HCT116 (cell line): ENCODE results near the gene KIR3DL2. TPM values are rescaled to one million over a fixed set of nuclear protein-coding genes. Genes with fewer than 3 reads are reported as not detected.

ENCODE experiments used
- ATAC-seq: fragments of 200-7000 bp; cut with Tn5 transposase; 2 replicates; pipeline ENCODE4 v1.9.1; 2020; ENCODE audit warnings: mild to moderate bottlenecking, moderate library complexity
- BruUV-seq: library from RNA; stranded (reverse); fragments of 400-500 nt; replicated peaks from 2 replicates; lab custom pipeline; 2021; lab: Mats Ljungman, UMichigan
- CTCF ChIA-PET: fragments of 300-600 bp; sonication (Branson Sonifier 250); formaldehyde crosslinking; loops from one replicate; lab custom pipeline; 2021; ENCODE audit warnings: antibody characterized with exemption; lab: Charles Lee
- POLR2A ChIA-PET: fragments of 300-600, 350-600 bp; sonication (Branson Sonifier 250); formaldehyde crosslinking; loops from one replicate; lab custom pipeline; 2021; ENCODE audit warnings: antibody characterized with exemption; lab: Charles Lee
- RAD21 ChIA-PET, 2 experiments: fragments of 300-600 bp; sonication (Branson Sonifier 250); formaldehyde crosslinking; loops; one replicate each; lab custom pipeline; 2023; ENCODE audit warnings: low total read pairs in 2 of 2; ENCODE audit not compliant: uncharacterized antibody in 2 of 2, unreplicated experiment in 2 of 2, low non-redundant PET in 1 of 2; lab: Charles Lee
- DNase-seq: peaks from one replicate; pipeline ENCODE4 v3.0.0-alpha.2; 2010; ENCODE audit warnings: low read depth, low spot score
- H2AFZ ChIP-seq: fragments of 200-600 bp; shearing (Covaris generic), sonication (generic); 2 replicates; pipeline ENCODE4 v1.6.1; 2017; ENCODE audit warnings: low read depth, mixed run types, mixed read lengths, antibody characterized with exemption, low read length; ENCODE audit not compliant: poor library complexity, severe bottlenecking
- H3K27ac ChIP-seq: 2 replicates; pipeline ENCODE4 v1.5.1; 2012; ENCODE audit warnings: low read depth, low read length
- H3K27me3 ChIP-seq: fragments of 200-600 bp; sonication (generic); 2 replicates; pipeline ENCODE4 v1.6.1; 2016; ENCODE audit warnings: mixed run types, low read length, mixed read lengths; ENCODE audit not compliant: insufficient read depth
- H3K36me3 ChIP-seq, 2 experiments: fragments of 200-500 bp in 1 of 2; fragments of 200-600 bp in 1 of 2; sonication (Bioruptor generic) in 1 of 2; sonication (generic) in 1 of 2; 2 replicates each; pipeline versions ENCODE4 v1.5.1 to v1.6.1; 2014 to 2016; ENCODE audit warnings: low read length in 2 of 2, inconsistent platforms in 1 of 2, mixed read lengths in 1 of 2, mixed run types in 1 of 2; ENCODE audit not compliant: insufficient read depth in 2 of 2, control insufficient read depth in 1 of 2
- H3K4me1 ChIP-seq, 2 experiments: fragments of 200-600 bp in 1 of 2; sonication (generic) in 1 of 2; 2 replicates each; pipeline versions ENCODE4 v1.5.1 to v1.6.1; 2012 to 2017; ENCODE audit warnings: low read length in 2 of 2, inconsistent platforms in 1 of 2, mild to moderate bottlenecking in 1 of 2, mixed read lengths in 1 of 2, mixed run types in 1 of 2, moderate library complexity in 1 of 2; ENCODE audit not compliant: insufficient read depth in 2 of 2, control insufficient read depth in 1 of 2
- H3K4me2 ChIP-seq: fragments of 200-600 bp; sonication (generic); 2 replicates; pipeline ENCODE4 v1.6.1; 2017; ENCODE audit warnings: mixed run types, low read length, mixed read lengths
- H3K4me3 ChIP-seq, 2 experiments: fragments of 200-600 bp in 1 of 2; sonication (generic) in 1 of 2; replicated peaks in 1 of 2; 2 replicates each; pipeline ENCODE4 v1.5.1; 2011 to 2016; ENCODE audit warnings: low read length in 2 of 2, control low read depth in 1 of 2, low read depth in 1 of 2, mild to moderate bottlenecking in 1 of 2, mixed read lengths in 1 of 2, mixed run types in 1 of 2
- H3K79me2 ChIP-seq: fragments of 200-600 bp; sonication (generic); 2 replicates; pipeline ENCODE4 v1.6.1; 2017; ENCODE audit warnings: mild to moderate bottlenecking, mixed run types, low read length, moderate library complexity, mixed read lengths; ENCODE audit not compliant: insufficient read depth
- H3K9ac ChIP-seq: fragments of 200-600 bp; sonication (generic); 2 replicates; pipeline ENCODE4 v1.6.1; 2016; ENCODE audit warnings: low read length, mixed read lengths
- H3K9me2 ChIP-seq: fragments of 200-600 bp; sonication (generic), shearing (Covaris generic); 2 replicates; pipeline ENCODE4 v1.6.1; 2017; ENCODE audit warnings: mixed run types, mild to moderate bottlenecking, moderate library complexity; ENCODE audit not compliant: insufficient read depth
- H3K9me3 ChIP-seq, 2 experiments: fragments of 200-500 bp in 1 of 2; fragments of 200-600 bp in 1 of 2; sonication (Bioruptor generic) in 1 of 2; sonication (generic) in 1 of 2; 2 replicates each; pipeline ENCODE4 v1.6.1; 2014 to 2017; ENCODE audit warnings: low read length in 2 of 2, mixed read lengths in 2 of 2, inconsistent platforms in 1 of 2, low read depth in 1 of 2, mild to moderate bottlenecking in 1 of 2, mixed run types in 1 of 2, moderate library complexity in 1 of 2; ENCODE audit not compliant: control insufficient read depth in 1 of 2, insufficient read depth in 1 of 2
- H4K20me1 ChIP-seq: fragments of 200-600 bp; sonication (generic), shearing (Covaris generic); 2 replicates; pipeline ENCODE4 v1.6.1; 2017; ENCODE audit warnings: mixed run types, mild to moderate bottlenecking, moderate library complexity; ENCODE audit not compliant: insufficient read depth
- ATF3 ChIP-seq: IDR thresholded peaks from 2 replicates; pipeline ENCODE4 v1.6.1; 2012
- EZH2phosphoT487 ChIP-seq: fragments of 200-600 bp; IDR thresholded peaks from 2 replicates; pipeline ENCODE4 v1.6.1; 2018; ENCODE audit warnings: antibody characterized with exemption, borderline replicate concordance
- POLR2A ChIP-seq: IDR thresholded peaks from 2 replicates; pipeline ENCODE4 v1.7.0; 2011; ENCODE audit warnings: borderline replicate concordance; ENCODE audit not compliant: insufficient read depth, insufficient read length; ENCODE audit errors: extremely low read depth
- POLR2AphosphoS5 ChIP-seq: IDR thresholded peaks from 2 replicates; pipeline ENCODE4 v1.6.1; 2011; ENCODE audit warnings: mild to moderate bottlenecking, low read depth, low read length, moderate library complexity
- REST ChIP-seq: IDR thresholded peaks from 2 replicates; pipeline ENCODE4 v1.6.1; 2012; ENCODE audit warnings: low read depth
- SP1 ChIP-seq: IDR thresholded peaks from 2 replicates; pipeline ENCODE4 v1.6.1; 2012; ENCODE audit warnings: low read depth
- YY1 ChIP-seq: IDR thresholded peaks from 2 replicates; pipeline ENCODE4 v1.6.1; 2011; ENCODE audit warnings: low read length, low read depth, moderate library complexity, mild to moderate bottlenecking; ENCODE audit not compliant: insufficient replicate concordance; ENCODE audit errors: extremely low read depth
- ZNF274 ChIP-seq: fragments of 200-500 bp; sonication (Bioruptor generic); IDR thresholded peaks from 2 replicates; pipeline ENCODE4 v1.6.1; 2014; ENCODE audit warnings: mild to moderate bottlenecking, low read depth, low read length, inconsistent platforms
- intact Hi-C: fragments of 100-400 bp; cut with micrococcal nuclease; formaldehyde crosslinking; loops from 2 replicates; pipeline ENCODE4 v1.10.0; 2022
- total RNA-seq: library from RNA; stranded (reverse); gene quantifications from one replicate; pipeline ENCODE4 v1.2.1, GENCODE V29; 2021; ENCODE audit not compliant: unreplicated experiment

KIR3DL2 gene
- total RNA-seq, 1 experiment from 2014 or later = not detected

GRCh38 chr19:54871696-54872095 is 21.5 kb downstream of the KIR3DL2 start:
- CTCF ChIA-PET = no interaction called here
- POLR2A ChIA-PET = no interaction called here

GRCh38 chr19:54873990-54874389 is 23.7 kb downstream of the KIR3DL2 start, which contains the start of gene FCAR:
TSS of gene FCAR (plus strand) at chr19:54874235. CDS start at chr19:54874290, 55 bp downstream.
- POLR2A ChIA-PET = no interaction called here

More at GRCh38 chr19:54871696-54872095, 21.5 kb downstream of the KIR3DL2 start:
- no peaks in the 10 kb centered on the region for H3K9me3 ChIP-seq
- BruUV-seq = no TSS peak
- ATAC-seq (no peak), DNase-seq (no peak)
- no peaks in the 10 kb centered on the region for H3K9me2 ChIP-seq
- H3K36me3 ChIP-seq = no peaks in the 10 kb centered on the region
- peaks cover 4% of the 10 kb centered on the region; the same call in 1 of the 2 replicates for H3K27me3 ChIP-seq
- H3K79me2 ChIP-seq = no peaks in the 10 kb centered on the region
- RAD21 ChIA-PET = no interaction called here
- no peak overlapping the region for H3K27ac ChIP-seq
- no peaks in the 10 kb centered on the region for H3K4me1 ChIP-seq
- H4K20me1 ChIP-seq = no peaks in the 10 kb centered on the region
- H3K9ac ChIP-seq = no peak overlapping the region
- TF ChIP-seq SP1 (no peak), EZH2phosphoT487 (no peak), POLR2AphosphoS5 (no peak), YY1 (no peak), ZNF274 (no peak), POLR2A (no peak)
- no peak overlapping the region for H3K4me3 ChIP-seq
- no peak overlapping the region for H2AFZ ChIP-seq
- intact Hi-C loops = no loop called here
- H3K4me2 ChIP-seq = no peak overlapping the region

More at GRCh38 chr19:54873990-54874389, 23.7 kb downstream of the KIR3DL2 start, which contains the start of gene FCAR:
- no peak within 1 kb of the TSS for H3K4me2 ChIP-seq
- H4K20me1 ChIP-seq = no peaks in the 10 kb centered on the region
- no peaks in the 10 kb centered on the region for H3K36me3 ChIP-seq
- H3K4me3 ChIP-seq = no peak within 1 kb of the TSS
- no peaks in the 10 kb centered on the region for H3K79me2 ChIP-seq
- H3K9me2 ChIP-seq = no peaks in the 10 kb centered on the region
- no peak within 1 kb of the TSS for H3K27ac ChIP-seq
- DNase-seq = no peak
- TF ChIP-seq REST (no peak), POLR2AphosphoS5 (no peak), ATF3 (no peak)
- intact Hi-C loops = no loop called here
- H3K27me3 ChIP-seq = peaks cover 14% of the 10 kb centered on the region; the same call in 1 of the 2 replicates
- H3K9me3 ChIP-seq = no peaks in the 10 kb centered on the region
- no TSS peak for BruUV-seq
- RAD21 ChIA-PET = no interaction called here
- H2AFZ ChIP-seq = no peak within 1 kb of the TSS
- no peak for ATAC-seq
- CTCF ChIA-PET = no interaction called here
- H3K4me1 ChIP-seq = no peaks in the 10 kb centered on the region
- H3K9ac ChIP-seq = no peak within 1 kb of the TSS
